HG02973 (cell line): ENCODE measurements around the gene LTBP4.
A peak's percentile ranks its signal among the peaks of the same experiment; 100 is the strongest.

Experiments used
- ATAC-seq: cut with Tn5 transposase; IDR thresholded peaks from one replicate; pipeline ENCODE4 v1.9.1; 2021; ENCODE audit warnings: moderate library complexity; ENCODE audit not compliant: unreplicated experiment

Gene LTBP4

DNA sequence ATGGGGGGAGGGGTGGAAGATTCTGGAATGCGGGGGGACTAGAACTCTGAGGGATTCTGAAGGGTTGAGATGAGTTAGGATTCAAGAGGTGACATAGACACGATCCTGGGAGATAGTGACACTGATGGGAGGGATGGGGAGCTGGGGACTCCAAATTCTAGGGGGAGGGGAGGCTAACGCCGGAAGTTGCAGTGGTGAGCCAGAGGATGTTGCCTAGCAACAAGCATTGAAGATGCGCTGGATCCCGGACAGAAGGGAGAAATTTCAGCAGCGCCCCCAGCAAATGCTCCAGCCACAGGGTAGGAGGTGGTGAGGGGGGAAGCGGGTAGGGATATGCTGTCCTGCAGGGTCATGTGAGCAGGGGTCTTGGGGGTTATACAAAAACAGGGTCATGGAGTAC is 6.9 kb upstream of the LTBP4 start:
- no peak for ATAC-seq

DNA sequence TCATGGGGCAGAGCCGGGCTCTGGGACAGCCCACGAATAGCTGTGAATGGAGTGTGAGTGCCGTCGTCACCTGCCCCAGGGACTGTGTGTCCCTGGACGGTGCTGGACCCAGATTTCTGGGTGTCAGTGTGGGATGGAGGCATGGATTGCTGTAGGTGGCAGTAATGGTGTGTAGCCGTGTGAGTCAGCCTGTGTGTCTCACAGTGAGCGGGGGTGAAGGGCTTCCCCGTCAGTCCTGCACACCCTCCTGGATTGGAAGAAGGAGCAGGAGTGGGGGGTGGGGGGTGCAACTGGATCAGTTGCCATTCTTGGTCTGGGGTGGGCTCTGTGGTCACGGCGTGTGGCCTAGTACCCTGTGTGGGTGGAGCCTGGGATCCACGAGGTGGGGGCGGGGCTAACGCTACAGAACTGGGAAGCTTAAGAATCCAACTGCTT is 6.5 kb upstream of the LTBP4 start:
- ATAC-seq = no peak

DNA sequence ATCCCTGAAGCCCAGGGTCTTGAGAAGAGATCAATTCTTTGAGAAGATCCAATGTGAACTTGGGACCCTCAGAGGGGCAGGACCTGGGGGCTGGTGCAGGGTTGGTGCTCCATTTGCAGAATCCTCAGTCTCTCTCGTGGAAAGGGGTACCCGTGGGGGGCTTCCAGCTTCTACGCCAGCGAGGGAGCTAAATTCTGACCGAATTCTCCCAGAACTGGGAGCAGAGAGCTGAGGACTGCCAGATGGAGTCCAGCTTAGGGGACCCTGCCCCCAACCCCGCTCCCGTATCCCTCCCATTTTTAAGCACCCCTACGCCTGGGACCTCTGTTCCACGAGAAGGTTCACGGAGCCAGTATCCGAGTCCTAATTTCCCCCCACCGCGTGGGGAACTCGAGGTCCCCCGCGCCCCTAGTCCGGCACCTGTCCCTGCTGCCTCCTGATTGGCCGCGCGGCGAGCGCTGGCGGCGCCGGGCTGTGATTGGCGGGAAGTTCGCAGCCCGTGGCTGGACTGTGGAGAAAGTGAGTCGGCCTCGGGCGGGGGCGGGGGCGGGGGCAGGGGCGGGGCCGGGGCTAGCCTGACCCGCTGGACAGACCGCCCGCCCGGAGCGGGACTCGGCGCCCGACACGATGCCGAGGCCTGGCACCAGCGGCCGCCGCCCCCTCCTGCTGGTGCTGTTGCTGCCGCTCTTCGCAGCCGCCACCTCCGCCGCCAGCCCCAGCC is 4.4 kb upstream of the LTBP4 start:
- no peak for ATAC-seq

DNA sequence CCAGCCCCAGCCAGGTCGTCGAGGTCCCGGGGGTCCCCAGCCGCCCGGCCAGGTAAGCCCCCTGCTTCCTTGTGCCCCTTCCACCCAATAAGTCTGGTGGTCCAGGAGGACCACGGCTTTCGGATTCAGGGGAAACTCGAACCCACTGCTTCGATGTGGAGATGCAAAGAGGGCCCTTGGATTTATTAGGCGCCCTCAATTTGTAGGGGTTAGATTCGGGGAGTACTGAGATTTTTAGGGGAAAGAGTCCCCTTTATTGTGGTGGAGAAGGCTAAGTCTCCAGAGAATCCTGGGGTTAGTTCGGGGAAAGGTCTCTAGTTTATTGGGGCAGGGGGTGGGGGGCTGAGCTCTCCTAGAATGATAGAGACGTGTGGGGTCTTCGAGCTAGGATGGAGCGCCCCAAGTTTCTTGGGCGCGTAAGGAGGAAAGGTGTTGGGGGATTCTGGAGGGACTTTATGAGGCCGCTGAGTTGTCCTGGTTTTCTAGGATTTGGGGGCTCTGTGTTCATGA is 3.8 kb upstream of the LTBP4 start:
- no peak for ATAC-seq

DNA sequence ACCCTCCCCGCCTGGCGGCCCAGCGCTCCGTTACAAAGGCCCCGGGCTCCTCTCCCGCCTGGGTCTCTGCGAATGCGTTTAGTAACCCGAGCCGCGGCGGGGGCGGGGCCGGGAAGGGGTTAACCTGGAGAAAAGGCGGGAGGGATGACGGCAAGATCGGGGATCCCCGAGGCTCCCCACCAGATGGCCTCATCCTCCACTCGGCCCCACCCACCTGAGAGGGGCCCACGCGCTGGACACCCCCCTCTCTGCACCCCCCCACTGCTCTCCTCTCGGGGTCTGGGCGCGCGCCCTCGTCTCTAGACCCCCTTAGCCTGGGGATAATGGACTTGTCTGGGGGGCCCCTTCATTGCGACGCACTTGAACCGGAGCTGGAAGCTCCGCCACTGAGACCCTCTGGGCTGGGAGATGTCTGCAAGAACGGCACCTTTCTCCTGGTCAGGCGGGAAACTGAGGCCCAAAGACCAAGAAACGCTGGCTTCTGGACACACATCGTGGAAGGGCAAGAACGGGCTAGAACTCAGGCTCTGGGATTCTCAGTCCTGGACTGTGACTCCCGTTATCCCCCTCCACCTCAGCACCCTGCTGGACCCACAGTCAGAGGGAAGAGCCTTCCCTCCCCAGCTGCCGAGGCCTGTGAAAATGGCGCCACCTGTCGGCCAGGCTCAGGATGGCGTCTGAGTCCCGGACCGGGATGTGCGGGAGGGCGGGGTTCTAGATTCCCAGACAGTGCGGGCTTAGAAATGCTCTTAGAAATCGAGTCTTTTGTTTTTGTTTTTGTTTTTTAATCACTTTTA is 2.9 kb upstream of the LTBP4 start:
- no peak for ATAC-seq

DNA sequence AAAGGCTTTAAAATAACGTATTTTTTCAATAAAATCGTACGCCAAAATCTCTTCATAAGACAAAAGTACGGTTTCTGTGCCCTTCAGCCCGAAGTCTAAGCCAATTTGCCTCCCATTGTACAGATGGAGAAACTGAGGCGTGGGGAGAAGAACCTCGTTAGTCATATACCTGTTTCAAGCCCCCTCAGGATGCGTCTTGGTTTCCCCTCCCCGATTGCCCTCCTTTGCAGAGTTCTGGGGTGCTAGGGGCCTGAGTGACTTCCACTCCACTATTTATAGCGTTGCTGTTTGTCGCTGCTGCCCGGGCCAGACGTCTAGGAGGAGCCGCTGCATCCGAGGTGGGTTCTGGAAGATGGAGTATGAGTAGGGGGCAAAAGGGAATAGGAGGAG is 2.3 kb upstream of the LTBP4 start:
- ATAC-seq = no peak

DNA sequence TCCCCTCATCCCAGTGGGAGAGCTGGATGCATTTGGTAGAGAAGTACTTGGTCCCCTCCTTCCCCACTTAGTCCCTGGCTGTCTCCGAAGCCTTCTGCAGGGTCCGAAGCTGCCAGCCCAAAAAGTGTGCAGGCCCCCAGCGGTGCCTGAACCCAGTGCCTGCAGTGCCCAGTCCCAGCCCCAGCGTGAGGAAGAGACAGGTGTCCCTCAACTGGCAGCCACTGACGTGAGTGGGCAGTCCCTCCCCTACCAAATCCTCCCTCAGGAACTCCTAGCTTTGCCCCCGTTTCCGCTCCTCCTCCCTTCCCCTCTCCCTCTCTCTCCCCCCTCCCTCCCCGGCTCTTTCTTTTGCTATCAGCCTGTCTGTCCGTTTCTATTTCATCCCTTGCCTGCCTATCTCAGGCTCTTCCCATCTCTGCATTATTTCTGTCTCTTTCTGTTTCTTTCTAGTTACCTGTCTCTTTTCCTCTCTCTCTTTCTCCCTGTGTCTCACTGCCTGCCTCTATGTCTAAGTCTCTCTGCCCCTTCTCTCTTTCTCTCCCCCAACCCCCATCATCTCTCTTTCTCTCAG is 1.8 kb upstream of the LTBP4 start:
- no peak for ATAC-seq

DNA sequence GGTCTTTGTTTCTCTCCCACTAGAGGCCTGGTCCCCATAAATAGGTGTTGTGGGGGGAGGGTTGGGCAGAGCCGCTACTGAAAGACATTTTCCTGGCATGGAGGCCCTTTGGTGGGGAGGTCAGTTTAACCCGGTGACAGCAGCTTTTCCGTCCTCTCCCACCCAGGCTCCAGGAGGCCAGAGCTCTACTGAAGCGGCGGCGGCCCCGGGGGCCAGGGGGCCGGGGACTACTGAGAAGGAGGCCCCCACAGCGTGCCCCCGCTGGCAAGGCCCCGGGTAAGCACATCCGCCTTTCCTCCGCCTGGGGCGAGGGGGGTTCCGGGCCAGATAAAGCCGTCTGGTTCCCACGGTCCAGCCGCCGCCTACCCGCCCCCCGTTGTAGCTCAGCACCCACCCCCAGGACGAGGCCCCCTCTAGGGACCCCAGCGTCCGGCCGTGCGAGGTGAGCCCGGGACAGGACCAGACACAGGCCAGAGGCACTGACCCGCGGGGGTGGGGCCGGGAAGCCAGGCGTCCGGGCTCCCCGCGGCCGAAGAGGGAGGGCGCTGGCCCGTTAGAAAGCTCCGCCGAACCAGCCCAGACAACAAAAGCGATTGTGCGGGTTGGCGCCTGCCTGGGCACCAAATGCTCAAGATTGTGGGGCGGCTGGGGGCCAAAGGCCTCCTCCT is 1.1 kb upstream of the LTBP4 start:
- no peak for ATAC-seq

DNA sequence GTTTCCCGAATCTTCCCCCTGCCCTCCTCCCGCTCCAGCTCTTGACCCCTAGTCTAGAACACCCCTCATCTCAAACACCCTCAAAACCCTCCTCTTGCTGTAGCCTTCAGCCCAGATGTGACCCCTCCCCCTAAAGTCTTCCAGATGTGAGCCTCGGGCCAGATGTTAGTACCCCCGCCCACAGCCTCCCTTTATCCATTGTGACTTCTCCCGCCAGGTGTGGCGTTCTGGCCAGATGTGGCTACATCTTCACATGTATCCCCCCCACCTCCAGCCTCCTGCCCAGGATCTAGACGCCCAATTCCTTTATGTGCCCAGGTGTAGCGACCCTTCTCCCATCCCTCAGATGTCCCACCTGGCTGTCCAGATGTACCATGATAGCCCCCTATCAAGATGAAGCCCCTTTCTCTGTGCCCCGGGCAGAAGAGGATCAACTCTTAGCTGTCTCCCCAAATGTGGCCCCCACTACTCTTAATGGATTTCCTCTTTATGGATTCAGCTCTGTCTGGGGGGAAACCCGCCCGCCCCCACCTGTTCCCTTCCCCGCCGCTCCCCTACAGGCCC is 517 bp upstream of the LTBP4 start:
- ATAC-seq = no peak

DNA sequence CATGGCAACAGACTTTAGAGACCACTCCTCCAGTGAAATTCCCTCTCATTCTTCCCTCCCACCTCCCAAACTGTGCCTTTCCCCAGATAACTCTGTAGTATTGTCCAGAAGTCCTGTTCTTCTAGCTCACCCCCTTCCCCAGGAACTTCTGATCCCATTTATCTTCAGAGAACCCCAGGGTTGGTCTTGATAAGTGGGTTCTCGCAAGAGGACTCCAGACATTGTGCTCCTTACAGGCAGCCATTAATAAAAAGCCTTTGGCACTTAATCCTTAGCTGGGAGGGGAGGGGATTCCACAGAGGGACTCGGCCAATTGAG is 1.9 kb downstream of the LTBP4 start:
- no peak for ATAC-seq

DNA sequence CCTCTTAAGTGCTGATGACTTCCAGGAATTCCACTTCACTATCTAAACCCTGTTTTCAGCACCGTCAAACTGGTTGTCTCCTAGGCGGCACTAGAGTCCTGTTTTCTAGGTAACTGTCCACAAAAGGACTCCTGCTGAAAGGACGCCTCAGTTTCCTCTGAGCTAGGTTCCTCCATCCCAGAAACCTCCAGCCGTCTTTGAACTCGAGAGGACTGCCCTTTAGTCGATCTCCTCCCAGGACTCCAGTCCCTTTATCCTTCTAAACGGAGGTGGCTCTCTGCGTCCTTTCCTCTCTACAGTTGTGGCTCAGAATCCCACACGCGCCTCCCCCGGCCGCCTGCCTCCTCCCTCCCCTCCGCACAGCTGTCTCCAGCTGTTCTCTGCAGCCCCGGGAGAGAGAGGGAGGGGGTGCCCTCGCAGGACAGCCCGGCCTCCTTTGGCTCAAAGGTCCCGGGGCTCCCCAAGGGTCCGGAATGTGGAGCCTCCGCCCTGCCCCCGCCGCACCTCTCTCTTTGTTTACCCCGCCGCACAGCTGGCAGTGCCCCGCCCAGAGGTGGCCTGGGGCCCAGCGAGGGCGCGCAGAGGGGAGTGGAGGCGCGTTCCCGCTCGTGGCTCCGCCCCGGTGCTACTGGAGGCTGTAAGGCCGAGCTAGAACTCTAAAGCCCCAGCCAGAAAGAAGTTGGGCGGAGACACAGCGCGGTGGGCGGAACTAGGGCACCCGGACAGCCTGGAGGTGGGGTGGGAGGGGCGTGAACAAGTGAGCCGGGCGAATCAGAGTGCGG is 2.4 kb downstream of the LTBP4 start:
- ATAC-seq = peak; percentile 57

DNA sequence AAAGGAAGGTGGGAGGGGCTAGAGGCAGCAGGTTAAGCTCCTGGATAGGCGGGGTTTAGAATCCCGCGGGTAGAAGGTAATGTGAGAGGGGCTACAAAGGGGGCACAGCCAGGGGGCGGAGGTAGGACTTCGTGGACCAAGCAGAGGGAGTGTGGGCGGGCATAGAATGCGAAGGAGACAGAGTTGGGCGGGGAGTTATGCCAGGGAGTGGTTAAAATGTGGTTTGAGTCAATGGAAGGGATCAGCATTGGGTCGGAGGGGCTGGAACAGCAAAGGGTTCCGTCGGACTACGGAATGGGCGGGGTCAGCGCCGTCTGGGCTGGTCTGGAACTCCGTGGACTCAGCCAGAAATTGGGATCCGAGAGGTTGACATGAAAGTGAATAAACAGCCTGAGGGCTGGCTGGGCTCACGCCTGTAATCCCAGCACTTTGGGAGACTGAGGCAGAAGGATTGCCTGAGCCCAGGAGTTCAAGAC is 3.0 kb downstream of the LTBP4 start:
- no peak for ATAC-seq

DNA sequence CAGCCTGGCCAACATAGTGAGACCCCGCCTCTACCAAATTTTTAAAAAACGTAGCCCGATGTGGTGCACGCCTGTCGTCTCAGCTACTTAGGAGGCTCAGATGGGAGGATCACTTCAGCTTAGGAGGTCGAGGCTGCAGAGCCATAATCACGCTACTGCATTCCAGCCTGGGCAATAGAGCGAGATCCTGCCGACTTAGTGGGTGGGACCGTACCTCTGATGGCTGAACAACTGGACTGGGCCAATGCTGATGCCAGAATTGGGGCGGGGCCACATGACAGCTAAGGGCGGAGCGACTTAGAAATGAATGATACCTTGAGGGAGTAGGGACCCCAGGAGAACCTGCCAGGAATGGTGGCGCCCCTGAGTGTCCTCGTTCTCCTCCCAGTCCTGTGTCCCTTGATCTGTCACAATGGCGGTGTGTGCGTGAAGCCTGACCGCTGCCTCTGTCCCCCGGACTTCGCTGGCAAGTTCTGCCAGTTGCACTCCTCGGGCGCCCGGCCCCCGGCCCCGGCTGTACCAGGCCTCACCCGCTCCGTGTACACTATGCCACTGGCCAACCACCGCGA is 3.6 kb downstream of the LTBP4 start:
- no peak for ATAC-seq

DNA sequence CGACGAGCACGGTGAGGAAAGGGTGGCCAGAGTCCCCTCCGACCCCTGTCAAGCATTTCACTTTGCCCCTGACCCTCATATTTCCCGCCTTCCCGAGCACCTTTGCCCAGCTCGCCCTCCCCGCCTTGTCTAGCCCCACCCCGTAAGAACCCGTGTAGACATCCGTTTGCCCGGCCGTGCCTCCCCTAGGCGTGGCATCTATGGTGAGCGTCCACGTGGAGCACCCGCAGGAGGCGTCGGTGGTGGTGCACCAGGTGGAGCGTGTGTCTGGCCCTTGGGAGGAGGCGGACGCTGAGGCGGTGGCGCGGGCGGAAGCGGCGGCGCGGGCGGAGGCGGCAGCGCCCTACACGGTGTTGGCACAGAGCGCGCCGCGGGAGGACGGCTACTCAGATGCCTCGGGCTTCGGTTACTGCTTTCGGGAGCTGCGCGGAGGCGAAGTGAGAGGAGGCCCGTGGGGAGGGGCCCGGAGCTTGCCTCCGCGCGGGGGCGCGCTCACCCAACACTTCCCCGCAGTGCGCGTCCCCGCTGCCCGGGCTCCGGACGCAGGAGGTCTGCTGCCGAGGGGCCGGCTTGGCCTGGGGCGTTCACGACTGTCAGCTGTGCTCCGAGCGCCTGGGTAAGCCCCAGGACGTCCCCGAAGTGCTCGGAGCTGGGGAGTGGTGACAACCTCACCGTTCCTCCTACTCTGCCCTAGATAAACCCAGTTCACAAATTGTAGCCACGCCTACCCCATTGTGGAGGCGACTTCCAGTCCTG is 4.2 kb downstream of the LTBP4 start:
- ATAC-seq = peak; percentile 20

DNA sequence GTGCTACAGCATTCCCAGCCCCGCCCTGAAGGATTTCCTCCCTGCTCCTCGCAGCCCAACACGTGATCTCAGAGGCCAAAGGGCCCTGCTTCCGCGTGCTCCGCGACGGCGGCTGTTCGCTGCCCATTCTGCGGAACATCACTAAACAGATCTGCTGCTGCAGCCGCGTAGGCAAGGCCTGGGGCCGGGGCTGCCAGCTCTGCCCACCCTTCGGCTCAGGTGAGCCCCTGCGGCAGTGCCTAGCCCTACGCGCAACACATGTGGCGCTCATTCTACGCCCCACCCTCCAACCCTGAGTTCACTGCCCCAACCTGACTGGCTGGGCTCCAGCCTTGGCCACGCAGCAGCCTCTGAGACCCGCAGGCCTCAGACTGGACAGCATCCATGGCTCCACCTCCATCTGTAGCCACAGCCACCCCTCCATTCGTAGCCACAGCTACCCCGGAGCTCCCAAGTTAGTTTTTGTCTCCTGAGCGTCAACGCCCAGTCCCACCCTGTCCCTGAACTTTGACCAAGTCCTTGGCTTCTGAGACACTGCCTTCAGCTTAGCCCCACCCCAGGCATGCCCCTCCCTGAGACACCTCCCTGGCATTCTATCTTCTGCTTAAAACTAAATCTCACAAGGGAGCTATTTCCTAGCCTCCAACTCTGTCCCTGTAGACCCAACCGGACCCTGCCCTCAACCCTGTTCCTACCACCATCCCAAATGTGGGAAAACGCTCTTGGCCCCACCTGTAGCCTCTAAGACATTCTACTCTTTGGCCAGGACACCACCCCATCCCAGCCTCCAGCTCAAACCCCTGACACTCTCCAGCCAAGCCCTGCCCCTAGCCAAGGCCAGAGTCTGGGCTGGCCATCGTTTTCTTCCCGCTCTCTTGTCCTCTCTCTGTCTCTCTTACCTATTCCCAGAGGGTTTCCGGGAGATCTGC is 6.4 kb downstream of the LTBP4 start:
- no peak for ATAC-seq

DNA sequence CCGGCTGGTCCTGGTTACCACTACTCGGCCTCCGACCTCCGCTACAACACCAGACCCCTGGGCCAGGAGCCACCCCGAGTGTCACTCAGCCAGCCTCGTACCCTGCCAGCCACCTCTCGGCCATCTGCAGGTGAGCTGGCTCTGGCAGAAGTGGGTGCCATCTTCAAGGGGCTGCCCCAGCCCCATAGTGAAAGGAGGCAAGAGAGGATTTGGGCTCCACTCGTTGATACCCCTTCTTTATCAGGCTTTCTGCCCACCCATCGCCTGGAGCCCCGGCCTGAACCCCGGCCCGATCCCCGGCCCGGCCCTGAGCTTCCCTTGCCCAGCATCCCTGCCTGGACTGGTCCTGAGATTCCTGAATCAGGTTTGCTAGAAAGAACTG is 7.1 kb downstream of the LTBP4 start:
- no peak for ATAC-seq

DNA sequence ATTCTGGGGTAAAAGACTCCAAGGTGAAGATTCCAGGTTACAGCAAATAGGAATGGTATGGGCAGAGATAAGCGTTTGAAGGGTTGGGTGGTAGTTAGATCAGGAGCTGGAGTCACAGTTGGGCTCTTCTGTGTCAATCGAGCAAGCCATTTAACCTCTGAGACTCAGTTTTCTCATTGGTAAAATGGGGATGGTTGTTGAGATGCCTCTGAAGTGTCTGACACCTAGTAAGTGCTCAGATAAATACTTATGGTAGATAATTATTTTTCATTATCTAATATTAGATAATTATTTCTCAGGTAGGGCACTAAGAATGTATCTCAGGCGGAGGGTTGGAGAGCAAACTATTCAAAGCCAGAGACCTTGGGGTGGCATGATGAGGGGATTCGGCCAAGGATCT is 7.8 kb downstream of the LTBP4 start:
- ATAC-seq = no peak
